ENCODE results near the gene DNM2.

DNA sequence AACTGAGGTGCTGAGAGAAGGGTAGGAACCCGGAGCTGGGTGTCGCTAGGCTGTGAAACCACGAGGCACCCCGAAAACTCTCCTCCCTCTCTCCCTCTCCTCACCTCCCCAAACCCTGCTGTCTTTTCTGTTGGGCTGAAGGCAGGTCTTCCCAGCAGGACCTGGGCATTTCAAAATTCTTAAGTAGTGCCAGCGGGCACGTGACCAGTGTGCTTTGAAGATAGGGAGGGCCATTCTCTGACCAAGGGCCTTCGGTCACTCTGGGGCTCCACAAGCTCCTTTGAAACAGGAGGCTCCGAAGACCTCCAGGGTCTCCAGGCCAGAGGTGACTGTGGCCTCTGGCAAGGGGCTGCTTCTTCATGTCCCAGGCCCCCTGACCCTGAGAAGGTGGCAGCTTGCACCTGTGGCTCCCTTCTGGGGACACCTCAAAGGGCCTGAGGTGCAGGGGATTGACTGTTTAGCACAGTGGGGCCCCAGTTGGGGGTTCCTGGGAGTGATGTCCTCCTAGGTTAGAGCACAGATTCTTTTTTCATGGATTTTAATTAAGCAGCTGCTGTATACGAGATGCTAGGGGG, 48.3 kb downstream of the DNM2 start:
- TF ChIP-seq, protein P1, sequence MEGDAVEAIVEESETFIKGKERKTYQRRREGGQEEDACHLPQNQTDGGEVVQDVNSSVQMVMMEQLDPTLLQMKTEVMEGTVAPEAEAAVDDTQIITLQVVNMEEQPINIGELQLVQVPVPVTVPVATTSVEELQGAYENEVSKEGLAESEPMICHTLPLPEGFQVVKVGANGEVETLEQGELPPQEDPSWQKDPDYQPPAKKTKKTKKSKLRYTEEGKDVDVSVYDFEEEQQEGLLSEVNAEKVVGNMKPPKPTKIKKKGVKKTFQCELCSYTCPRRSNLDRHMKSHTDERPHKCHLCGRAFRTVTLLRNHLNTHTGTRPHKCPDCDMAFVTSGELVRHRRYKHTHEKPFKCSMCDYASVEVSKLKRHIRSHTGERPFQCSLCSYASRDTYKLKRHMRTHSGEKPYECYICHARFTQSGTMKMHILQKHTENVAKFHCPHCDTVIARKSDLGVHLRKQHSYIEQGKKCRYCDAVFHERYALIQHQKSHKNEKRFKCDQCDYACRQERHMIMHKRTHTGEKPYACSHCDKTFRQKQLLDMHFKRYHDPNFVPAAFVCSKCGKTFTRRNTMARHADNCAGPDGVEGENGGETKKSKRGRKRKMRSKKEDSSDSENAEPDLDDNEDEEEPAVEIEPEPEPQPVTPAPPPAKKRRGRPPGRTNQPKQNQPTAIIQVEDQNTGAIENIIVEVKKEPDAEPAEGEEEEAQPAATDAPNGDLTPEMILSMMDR (conservative IDR thresholded peaks at IDR 0.05): no peak
- TF ChIP-seq ZFX (IDR thresholded peaks at IDR 0.05): no peak
